OCI-LY7 (cell line): ENCODE data around the gene BLOC1S6. TPM values are rescaled to one million over a fixed set of nuclear protein-coding genes. Genes with fewer than 3 reads are reported as not detected.

Experiments used
- BruUV-seq: library from RNA; stranded (reverse); fragments of 400-500 nt; replicated peaks from 2 replicates; lab custom pipeline; 2021; lab: Mats Ljungman, UMichigan
- CTCF ChIA-PET: fragments of 300-600 bp; sonication (Branson Sonifier 250); formaldehyde crosslinking; loops from one replicate; lab custom pipeline; 2022; ENCODE audit warnings: antibody characterized with exemption; ENCODE audit not compliant: unreplicated experiment; lab: Charles Lee
- POLR2A ChIA-PET: fragments of 300-600 bp; sonication (Branson Sonifier 250); formaldehyde crosslinking; loops from one replicate; lab custom pipeline; 2022; ENCODE audit warnings: antibody characterized with exemption; lab: Charles Lee
- DNase-seq: peaks from one replicate; pipeline ENCODE4 v3.0.0-alpha.2; 2015; ENCODE audit warnings: low spot score
- H2AFZ ChIP-seq: fragments of 200-600 bp; sonication (generic), shearing (Covaris generic); 2 replicates; pipeline ENCODE4 v1.6.1; 2014; ENCODE audit warnings: mild to moderate bottlenecking, antibody characterized with exemption, low read length, moderate library complexity
- H3K27ac ChIP-seq: fragments of 200-600 bp; sonication (generic); 2 replicates; pipeline ENCODE4 v1.5.1; 2014; ENCODE audit warnings: mixed run types, low read depth, mild to moderate bottlenecking, moderate library complexity, low read length, inconsistent platforms; ENCODE audit not compliant: poor library complexity, severe bottlenecking
- H3K36me3 ChIP-seq: fragments of 200-600 bp; sonication (generic); 2 replicates; pipeline ENCODE4 v1.6.1; 2014; ENCODE audit warnings: mild to moderate bottlenecking, antibody characterized with exemption, low read length, moderate library complexity, mixed read lengths; ENCODE audit not compliant: insufficient read depth
- H3K4me1 ChIP-seq: fragments of 200-600 bp; sonication (generic); 2 replicates; pipeline ENCODE4 v1.5.1; 2014; ENCODE audit warnings: mild to moderate bottlenecking, low read length; ENCODE audit not compliant: insufficient read depth, poor library complexity, severe bottlenecking
- H3K4me2 ChIP-seq: fragments of 200-600 bp; sonication (generic); 2 replicates; pipeline ENCODE4 v1.6.1; 2014; ENCODE audit warnings: mild to moderate bottlenecking, low read length
- H3K4me3 ChIP-seq: fragments of 200-600 bp; sonication (generic); 2 replicates; pipeline ENCODE4 v1.5.1; 2014; ENCODE audit warnings: mild to moderate bottlenecking, low read depth, low read length; ENCODE audit not compliant: poor library complexity, severe bottlenecking
- H3K79me2 ChIP-seq: fragments of 200-600 bp; sonication (generic); 2 replicates; pipeline ENCODE4 v1.6.1; 2016; ENCODE audit warnings: low read depth, mild to moderate bottlenecking, low read length, moderate library complexity, mixed read lengths; ENCODE audit not compliant: insufficient read depth
- H3K9me2 ChIP-seq: fragments of 200-600 bp; sonication (generic); 2 replicates; pipeline ENCODE4 v1.6.1; 2016; ENCODE audit warnings: mild to moderate bottlenecking, low read length, mixed read lengths; ENCODE audit not compliant: insufficient read depth
- H3K9me3 ChIP-seq: fragments of 200-600 bp; sonication (generic); 2 replicates; pipeline ENCODE4 v1.6.1; 2014; ENCODE audit warnings: mild to moderate bottlenecking, mixed run types, low read length, mixed read lengths
- H4K20me1 ChIP-seq: fragments of 200-600 bp; sonication (generic); 2 replicates; pipeline ENCODE4 v1.6.1; 2014; ENCODE audit warnings: mild to moderate bottlenecking, antibody characterized with exemption, low read length, moderate library complexity, mixed read lengths; ENCODE audit not compliant: insufficient read depth
- CTCF ChIP-seq: fragments of 200-600 bp; sonication (generic); conservative IDR thresholded peaks from 2 replicates; pipeline ENCODE4 v1.5.1; 2014; ENCODE audit warnings: mild to moderate bottlenecking, antibody characterized with exemption, low read length, moderate library complexity, mixed read lengths
- EZH2phosphoT487 ChIP-seq: fragments of 200-600 bp; sonication (generic); IDR thresholded peaks from 2 replicates; pipeline ENCODE4 v1.6.1; 2018; ENCODE audit warnings: low read depth, borderline replicate concordance, mild to moderate bottlenecking, mixed run types, antibody characterized with exemption, low read length, moderate library complexity, mixed read lengths
- intact Hi-C: fragments of 100-400 bp; cut with micrococcal nuclease; formaldehyde crosslinking; loops from one replicate; pipeline ENCODE4 v1.10.0; 2022; ENCODE audit not compliant: unreplicated experiment
- small RNA-seq: library from RNA; depleted of rRNA; stranded (forward); fragments of <200 nt; gene quantifications from one replicate; pipeline ENCODE3, GENCODE V24; 2014
- total RNA-seq, 2 experiments: library from RNA; depleted of rRNA in 1 of 2; stranded (reverse); fragments of >200 nt in 1 of 2; shearing (Covaris generic) in 1 of 2; gene quantifications; 2 replicates each; pipeline ENCODE4 v1.2.3, GENCODE V29; 2014 to 2022

The BLOC1S6 gene
- total RNA-seq, 2 experiments from 2014 or later, result 50.2 to 79.0 TPM

DNA sequence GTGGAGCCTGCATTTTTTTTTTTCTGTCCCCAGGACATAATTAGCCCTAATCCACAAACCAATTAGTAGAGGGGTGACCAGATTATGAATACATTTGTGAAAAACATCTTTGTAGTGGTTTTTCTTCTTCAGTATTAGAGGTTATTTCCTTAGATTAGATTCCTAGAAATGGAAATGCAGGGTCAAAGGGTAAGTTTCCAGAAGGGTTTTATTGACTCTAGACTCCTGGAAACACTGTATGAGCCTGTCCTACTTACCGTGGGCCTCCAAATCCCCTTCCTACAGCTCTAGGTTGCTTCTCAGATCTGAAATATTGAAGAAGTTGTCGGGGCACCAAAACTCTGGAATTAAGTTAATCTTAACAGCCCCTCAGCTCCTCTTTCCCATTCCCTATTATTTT lies 70.1 kb downstream of the BLOC1S6 start:
- BruUV-seq, result no TSS peak
- no peaks in the 10 kb centered on the region for H3K36me3 ChIP-seq
- DNase-seq, result no peak
- no peak overlapping the region for H3K4me2 ChIP-seq
- no peaks in the 10 kb centered on the region for H3K4me1 ChIP-seq
- H4K20me1 ChIP-seq, result no peaks in the 10 kb centered on the region
- H3K27ac ChIP-seq, result no peak overlapping the region
- H2AFZ ChIP-seq, result no peak overlapping the region
- H3K4me3 ChIP-seq, result no peak overlapping the region
- intact Hi-C loops, result no loop called here
- no peaks in the 10 kb centered on the region for H3K9me2 ChIP-seq
- TF ChIP-seq EZH2phosphoT487, result no peak
- no peak for TF ChIP-seq CTCF
- ChIA-PET CTCF (no interaction called here), POLR2A (no interaction called here)
- H3K9me3 ChIP-seq, result no peaks in the 10 kb centered on the region
- no peaks in the 10 kb centered on the region for H3K79me2 ChIP-seq

GRCh38 chr15:45657764-45658545 lies 70.8 kb downstream of the BLOC1S6 start:
- BruUV-seq, result no TSS peak

More at GRCh38 chr15:45657764-45658545, 70.8 kb downstream of the BLOC1S6 start:
- Histone ChIP-seq H3K9me3 (no peaks in the 10 kb centered on the region), H3K79me2 (no peaks in the 10 kb centered on the region), H3K4me3 (no peak overlapping the region), H3K9me2 (no peaks in the 10 kb centered on the region), H3K4me1 (no peaks in the 10 kb centered on the region), H2AFZ (no peak overlapping the region), H3K27ac (no peak overlapping the region), H4K20me1 (no peaks in the 10 kb centered on the region), H3K36me3 (no peaks in the 10 kb centered on the region), H3K4me2 (no peak overlapping the region)
- ChIA-PET POLR2A (no interaction called here), CTCF (no interaction called here)
- no peak for DNase-seq
- no peak for TF ChIP-seq EZH2phosphoT487
- TF ChIP-seq CTCF, result no peak
- intact Hi-C loops, result no loop called here

Small RNA genes within 50 kb of the gene (small RNA-seq; reads per million reads assigned to genes)
- not detected for gene DPPA5P2
- gene RF00019, result not detected

Other genes with a start within 250 kb of the BLOC1S6 start
- 0.54 and 1.3 TPM in 2 replicates for gene GATM, start 208.8 kb upstream of the BLOC1S6 start, total RNA-seq (2014; rRNA removed; shearing (Covaris generic))
- gene GATM, start 208.8 kb upstream of the BLOC1S6 start, total RNA-seq (2022), result 2.7 and 3.4 TPM in 2 replicates
- gene SLC30A4, start 64.6 kb upstream of the BLOC1S6 start, total RNA-seq (2014; rRNA removed; shearing (Covaris generic)), result 0.13 TPM in 2 replicates
- 3.5 and 4.3 TPM in 2 replicates for gene SLC30A4, start 64.6 kb upstream of the BLOC1S6 start, total RNA-seq (2022)
- gene SQOR, start 47.6 kb downstream of the BLOC1S6 start, total RNA-seq (2014; rRNA removed; shearing (Covaris generic)), result 0.23 and 1.8 TPM in 2 replicates
- 0.42 and 0.89 TPM in 2 replicates for gene SQOR, start 47.6 kb downstream of the BLOC1S6 start, total RNA-seq (2022)